GM23248 (cell line): ENCODE results near the gene RNU6-8. TPM values are rescaled to one million over a fixed set of nuclear protein-coding genes. Genes with fewer than 3 reads are reported as not detected.

Experiments used
- DNase-seq: peaks from one replicate; pipeline ENCODE4 v3.0.0-alpha.2; 2015
- H2AFZ ChIP-seq: fragments of 200-600 bp; sonication (generic); 2 replicates; pipeline ENCODE4 v1.6.1; 2016; ENCODE audit warnings: antibody characterized with exemption
- H3F3A ChIP-seq: fragments of 200-600 bp; sonication (generic); 2 replicates; pipeline ENCODE4 v1.6.1; 2016; ENCODE audit warnings: mild to moderate bottlenecking, antibody characterized with exemption, mixed run types; ENCODE audit not compliant: insufficient read depth
- H3K27ac ChIP-seq: fragments of 200-600 bp; sonication (generic); 2 replicates; pipeline ENCODE4 v1.5.1; 2016; ENCODE audit warnings: mild to moderate bottlenecking
- H3K27me3 ChIP-seq: fragments of 200-600 bp; sonication (generic); replicated peaks from 2 replicates; pipeline ENCODE4 v1.6.1; 2016; ENCODE audit warnings: mild to moderate bottlenecking; ENCODE audit not compliant: insufficient read depth
- H3K36me3 ChIP-seq: fragments of 200-600 bp; sonication (generic); 2 replicates; pipeline ENCODE4 v1.6.1; 2016; ENCODE audit warnings: low read depth, mild to moderate bottlenecking
- H3K4me1 ChIP-seq: fragments of 200-600 bp; sonication (generic); 2 replicates; pipeline ENCODE4 v1.6.1; 2016; ENCODE audit warnings: mild to moderate bottlenecking; ENCODE audit not compliant: insufficient read depth
- H3K4me2 ChIP-seq: fragments of 200-600 bp; sonication (generic); one replicate; pipeline ENCODE4 v1.6.1; 2016; ENCODE audit warnings: mild to moderate bottlenecking; ENCODE audit not compliant: unreplicated experiment
- H3K4me3 ChIP-seq: fragments of 200-600 bp; sonication (generic); 2 replicates; pipeline ENCODE4 v1.5.1; 2016; ENCODE audit warnings: mild to moderate bottlenecking
- H3K79me2 ChIP-seq: fragments of 200-600 bp; sonication (generic); 2 replicates; pipeline ENCODE4 v1.6.1; 2016; ENCODE audit warnings: mild to moderate bottlenecking; ENCODE audit not compliant: insufficient read depth
- H3K9ac ChIP-seq: fragments of 200-600 bp; sonication (generic); 2 replicates; pipeline ENCODE4 v1.6.1; 2016; ENCODE audit warnings: mild to moderate bottlenecking
- H3K9me2 ChIP-seq: fragments of 200-600 bp; sonication (generic); 2 replicates; pipeline ENCODE4 v1.6.1; 2016; ENCODE audit warnings: mixed run types, mild to moderate bottlenecking, moderate library complexity; ENCODE audit not compliant: insufficient read depth
- H3K9me3 ChIP-seq: fragments of 200-600 bp; sonication (generic); one replicate; pipeline ENCODE4 v1.6.1; 2017; ENCODE audit warnings: low read depth
- H4K20me1 ChIP-seq: fragments of 200-600 bp; sonication (generic); 2 replicates; pipeline ENCODE4 v1.6.0; 2016; ENCODE audit not compliant: insufficient read depth
- EZH2 ChIP-seq: fragments of 200-600 bp; sonication (generic); IDR thresholded peaks from 2 replicates; pipeline ENCODE4 v1.6.1; 2018; ENCODE audit warnings: antibody characterized with exemption, mild to moderate bottlenecking; ENCODE audit not compliant: insufficient read depth, poor library complexity, severe bottlenecking
- EZH2phosphoT487 ChIP-seq: fragments of 200-600 bp; sonication (generic); IDR thresholded peaks from 2 replicates; pipeline ENCODE4 v1.6.1; 2018; ENCODE audit warnings: antibody characterized with exemption, moderate library complexity, mild to moderate bottlenecking, low read depth; ENCODE audit not compliant: insufficient read depth
- WGBS, 2 experiments: methylation state at CpG; one replicate each; pipeline ENCODE4 v1.1.6; 2015 to 2017; ENCODE audit warnings: low lambda C conversion rate in 2 of 2, low coverage in 1 of 2; ENCODE audit errors: missing lambda C conversion rate in 2 of 2; 5-methylcytosine and 5-hydroxymethylcytosine counted together
- in situ Hi-C: fragments of 300-500 bp; cut with MboI; formaldehyde crosslinking; loops from 2 replicates; pipeline ENCODE4 v1.15.0; 2020
- polyA plus RNA-seq: library from polyadenylated mRNA; unstranded; fragments of >200 nt; fragmentation: Nextera tagmentation; extraction: Ambion mirVana; gene quantifications from 2 replicates; pipeline ENCODE4 v1.2.1, GENCODE V29; 2016
- total RNA-seq: library from RNA; depleted of rRNA; stranded (reverse); fragments of >200 nt; shearing (Covaris generic); gene quantifications from 2 replicates; pipeline ENCODE4 v1.2.3, GENCODE V29; 2014; rRNA removed

The RNU6-8 gene
- total RNA-seq = not detected in 2 replicates
- not detected in 2 replicates for polyA plus RNA-seq

DNA sequence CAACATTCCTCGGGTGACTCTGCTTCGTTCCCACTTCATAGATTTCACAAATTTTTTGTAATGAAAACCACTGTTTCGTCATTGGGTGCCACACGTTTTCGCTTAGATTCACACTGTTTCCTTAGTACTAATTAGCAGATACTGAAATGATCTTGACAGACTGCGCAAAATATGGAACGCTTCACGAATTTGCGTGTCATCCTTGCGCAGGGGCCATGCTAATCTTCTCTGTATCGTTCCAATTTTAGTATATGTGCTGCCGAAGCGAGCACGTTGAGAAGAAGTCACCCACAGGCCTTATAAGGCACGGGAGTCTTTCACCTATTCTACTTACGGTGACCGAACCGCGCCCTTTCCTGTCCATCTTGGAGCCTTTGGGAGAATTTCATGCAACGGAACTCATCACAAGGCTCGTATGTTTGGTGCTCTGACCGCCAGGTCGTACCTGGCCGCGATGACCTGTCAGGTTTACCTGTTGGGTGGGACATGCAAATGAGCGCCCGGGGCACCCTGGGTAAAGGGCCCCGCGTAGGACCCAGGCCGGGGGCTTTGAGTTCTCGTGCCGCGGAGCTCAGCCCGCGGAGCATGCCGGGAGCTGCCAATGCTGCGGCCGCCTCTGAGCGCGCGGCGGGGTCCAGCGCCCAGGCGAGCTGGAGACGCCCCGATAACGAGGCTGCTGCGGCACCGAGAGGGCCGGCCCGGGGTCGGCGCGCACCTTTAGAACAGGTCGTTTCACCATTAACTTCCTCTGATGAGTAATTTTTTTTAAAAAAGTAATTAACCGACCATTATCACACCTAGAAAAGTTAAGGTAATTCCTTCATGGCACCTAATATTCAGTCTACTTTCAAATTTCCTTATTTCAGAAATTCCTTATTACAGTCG, at the start of gene RNU6-8:
RNU6-8 (minus strand) TSS at position 272 of the 885 bp plus-strand sequence.
- peak within 1 kb of the TSS; percentile 87 for H3K9ac ChIP-seq
- 2 to 3% methylated on average over 52 to 57 of the region's 57 CpGs for WGBS, 2 experiments
- no peaks in the 10 kb centered on the region for H3K36me3 ChIP-seq
- peaks cover 7% of the 10 kb centered on the region; the same call in 1 of the 2 replicates for H3K27me3 ChIP-seq
- H3K4me1 ChIP-seq = peaks cover 13% of the 10 kb centered on the region
- H3K9me2 ChIP-seq = no peaks in the 10 kb centered on the region
- in situ Hi-C loops = no loop called here
- H3K4me3 ChIP-seq = peak within 1 kb of the TSS; percentile 85
- peak within 1 kb of the TSS; percentile 82 for H3K4me2 ChIP-seq
- 0 out of 2 replicates have a peak, but pooled peaks cover 13% of the 10 kb centered on the region for H3F3A ChIP-seq
- no peaks in the 10 kb centered on the region for H4K20me1 ChIP-seq
- peak within 1 kb of the TSS; percentile 89 for H2AFZ ChIP-seq
- no peaks in the 10 kb centered on the region for H3K9me3 ChIP-seq
- H3K27ac ChIP-seq = peak within 1 kb of the TSS; percentile 19
- TF ChIP-seq EZH2 (no peak), EZH2phosphoT487 (no peak)
- no peaks in the 10 kb centered on the region for H3K79me2 ChIP-seq
- peak; percentile 78 for DNase-seq

DNA sequence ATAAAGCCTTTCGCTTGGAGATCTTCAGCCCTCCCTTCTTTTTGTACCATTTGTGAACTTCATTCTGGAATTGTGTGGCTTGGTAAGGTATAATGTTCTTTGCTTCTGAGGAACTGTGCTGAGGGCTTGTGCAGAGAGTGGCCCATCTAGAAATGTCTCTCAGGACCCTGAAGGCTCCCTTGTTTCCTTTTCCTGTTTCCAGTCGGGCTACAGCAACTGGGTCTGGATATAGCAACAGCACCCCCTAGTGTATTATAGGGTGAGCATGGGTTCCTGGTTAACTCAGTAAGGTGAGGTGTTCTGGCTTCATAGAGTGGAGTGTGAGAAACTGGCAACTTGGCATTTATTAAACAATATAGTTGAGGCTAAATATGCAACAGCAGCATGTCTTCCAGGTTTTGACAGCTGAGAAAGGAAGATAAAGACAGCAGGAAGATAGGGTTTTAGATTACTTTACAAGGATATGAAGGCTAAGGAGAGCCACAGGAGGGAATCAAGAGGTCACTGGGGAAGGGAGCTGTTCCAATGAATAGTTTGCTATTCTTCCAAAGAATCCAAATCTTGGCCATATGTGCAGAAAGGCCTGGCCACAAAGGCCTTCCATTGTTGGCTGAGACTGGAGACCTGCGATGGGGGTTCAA, 49.1 kb upstream of the RNU6-8 start:
- peak; percentile 80 for DNase-seq
- Histone ChIP-seq H3K79me2 (no peaks in the 10 kb centered on the region), H4K20me1 (no peaks in the 10 kb centered on the region), H3K27me3 (no peaks in the 10 kb centered on the region), H3K9ac (no peak overlapping the region), H3K4me3 (no peak overlapping the region), H3K4me2 (no peak overlapping the region), H3K9me2 (no peaks in the 10 kb centered on the region), H3F3A (no peaks in the 10 kb centered on the region; the same call in 1 of the 2 replicates), H3K36me3 (no peaks in the 10 kb centered on the region), H2AFZ (peak overlapping the region; percentile 53), H3K27ac (no peak overlapping the region), H3K9me3 (no peaks in the 10 kb centered on the region), H3K4me1 (peaks cover 7% of the 10 kb centered on the region)
- in situ Hi-C loops = loop anchor here (10.0 kb wide), 3 partner anchors 213 to 737 kb away; no protein-coding TSS in a partner anchor
- WGBS, 2 experiments = 61 to 64% methylated on average over 3 of the region's 3 CpGs
- TF ChIP-seq EZH2phosphoT487 (no peak), EZH2 (no peak)

- no peak for DNase-seq
- Histone ChIP-seq H3K4me2 (no peak overlapping the region), H3K79me2 (no peaks in the 10 kb centered on the region), H3K36me3 (no peaks in the 10 kb centered on the region), H3K9ac (no peak overlapping the region), H3K4me1 (peaks cover 4% of the 10 kb centered on the region), H3K9me2 (no peaks in the 10 kb centered on the region), H3K4me3 (no peak overlapping the region), H3F3A (no peaks in the 10 kb centered on the region; the same call in 1 of the 2 replicates), H3K27ac (no peak overlapping the region), H4K20me1 (no peaks in the 10 kb centered on the region), H3K27me3 (no peaks in the 10 kb centered on the region), H3K9me3 (no peaks in the 10 kb centered on the region), H2AFZ (peak overlapping the region; percentile 53)
- WGBS, 2 experiments = 43 to 46% methylated on average over 4 of the region's 4 CpGs
- TF ChIP-seq EZH2 (no peak), EZH2phosphoT487 (no peak)
- in situ Hi-C loops = loop anchor here (10.0 kb wide), 3 partner anchors 213 to 737 kb away; no protein-coding TSS in a partner anchor
Observed at GRCh38 chr14:32251530-32251929, 48.5 kb upstream of the RNU6-8 start.

DNA sequence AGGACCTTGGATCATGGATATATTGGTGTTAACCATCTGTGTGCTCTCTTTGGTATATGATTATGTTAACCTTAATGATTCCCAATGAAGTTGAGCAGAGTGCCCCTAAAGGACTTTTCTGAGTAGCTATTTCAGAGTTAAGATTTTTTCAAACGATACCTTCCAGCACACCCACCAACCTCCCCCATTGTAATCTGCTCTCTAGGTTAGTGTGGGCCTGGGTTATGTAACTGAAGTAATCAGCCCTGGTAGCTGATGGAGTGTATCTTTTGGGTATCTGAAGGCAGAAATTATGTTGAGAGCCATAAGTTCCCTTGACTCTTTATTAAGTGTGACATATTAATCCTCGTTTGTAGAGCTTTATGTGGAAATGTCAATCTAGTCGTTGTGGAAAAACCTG, 47.6 kb upstream of the RNU6-8 start:
- Histone ChIP-seq H3K79me2 (no peaks in the 10 kb centered on the region), H3K9me3 (no peaks in the 10 kb centered on the region), H3K9ac (no peak overlapping the region), H3K4me1 (no peaks in the 10 kb centered on the region), H3K36me3 (no peaks in the 10 kb centered on the region), H3K27me3 (no peaks in the 10 kb centered on the region), H2AFZ (no peak overlapping the region), H3K9me2 (no peaks in the 10 kb centered on the region), H3F3A (no peaks in the 10 kb centered on the region), H4K20me1 (no peaks in the 10 kb centered on the region), H3K4me3 (no peak overlapping the region), H3K27ac (no peak overlapping the region), H3K4me2 (no peak overlapping the region)
- DNase-seq = no peak
- TF ChIP-seq EZH2 (no peak), EZH2phosphoT487 (no peak)
- WGBS, 2 experiments = 61 to 72% methylated on average over 3 of the region's 3 CpGs
- in situ Hi-C loops = loop anchor here (10.0 kb wide), 3 partner anchors 214 to 736 kb away; no protein-coding TSS in a partner anchor
